VCaP (cell line): Measurements from ENCODE around the gene PEAK1.

Source experiments
- H3K27ac ChIP-seq: fragments of 450-650 bp; 2 replicates; pipeline ENCODE4 v1.5.1; 2017
- TF ChIP-seq, protein P1 (sequence below): fragments of 450-650 bp; conservative IDR thresholded peaks from 2 replicates; pipeline ENCODE4 v1.5.1; 2017; ENCODE audit warnings: mild to moderate bottlenecking, moderate library complexity

The PEAK1 gene

DNA sequence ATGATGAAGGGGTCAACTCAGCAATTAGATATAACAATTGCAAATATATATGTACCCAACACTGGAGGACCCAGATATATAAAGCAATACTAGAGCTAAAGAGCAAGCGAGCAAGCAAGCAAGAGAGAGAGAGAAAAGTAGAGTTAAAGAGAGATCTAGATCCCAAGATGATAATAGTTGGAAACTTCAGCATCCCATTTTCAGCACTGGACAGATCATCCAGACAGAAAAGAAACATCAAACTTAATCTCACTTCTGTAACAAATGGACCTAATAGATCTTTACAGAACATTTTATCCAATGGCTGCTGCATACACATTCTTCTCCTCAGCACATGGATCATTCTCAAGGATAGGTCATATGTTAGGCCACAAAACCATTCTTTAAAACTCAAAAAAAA is 23.2 kb downstream of the PEAK1 start:
- TF ChIP-seq, protein P1, sequence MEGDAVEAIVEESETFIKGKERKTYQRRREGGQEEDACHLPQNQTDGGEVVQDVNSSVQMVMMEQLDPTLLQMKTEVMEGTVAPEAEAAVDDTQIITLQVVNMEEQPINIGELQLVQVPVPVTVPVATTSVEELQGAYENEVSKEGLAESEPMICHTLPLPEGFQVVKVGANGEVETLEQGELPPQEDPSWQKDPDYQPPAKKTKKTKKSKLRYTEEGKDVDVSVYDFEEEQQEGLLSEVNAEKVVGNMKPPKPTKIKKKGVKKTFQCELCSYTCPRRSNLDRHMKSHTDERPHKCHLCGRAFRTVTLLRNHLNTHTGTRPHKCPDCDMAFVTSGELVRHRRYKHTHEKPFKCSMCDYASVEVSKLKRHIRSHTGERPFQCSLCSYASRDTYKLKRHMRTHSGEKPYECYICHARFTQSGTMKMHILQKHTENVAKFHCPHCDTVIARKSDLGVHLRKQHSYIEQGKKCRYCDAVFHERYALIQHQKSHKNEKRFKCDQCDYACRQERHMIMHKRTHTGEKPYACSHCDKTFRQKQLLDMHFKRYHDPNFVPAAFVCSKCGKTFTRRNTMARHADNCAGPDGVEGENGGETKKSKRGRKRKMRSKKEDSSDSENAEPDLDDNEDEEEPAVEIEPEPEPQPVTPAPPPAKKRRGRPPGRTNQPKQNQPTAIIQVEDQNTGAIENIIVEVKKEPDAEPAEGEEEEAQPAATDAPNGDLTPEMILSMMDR: no peak
- H3K27ac ChIP-seq: no peak overlapping the region

DNA sequence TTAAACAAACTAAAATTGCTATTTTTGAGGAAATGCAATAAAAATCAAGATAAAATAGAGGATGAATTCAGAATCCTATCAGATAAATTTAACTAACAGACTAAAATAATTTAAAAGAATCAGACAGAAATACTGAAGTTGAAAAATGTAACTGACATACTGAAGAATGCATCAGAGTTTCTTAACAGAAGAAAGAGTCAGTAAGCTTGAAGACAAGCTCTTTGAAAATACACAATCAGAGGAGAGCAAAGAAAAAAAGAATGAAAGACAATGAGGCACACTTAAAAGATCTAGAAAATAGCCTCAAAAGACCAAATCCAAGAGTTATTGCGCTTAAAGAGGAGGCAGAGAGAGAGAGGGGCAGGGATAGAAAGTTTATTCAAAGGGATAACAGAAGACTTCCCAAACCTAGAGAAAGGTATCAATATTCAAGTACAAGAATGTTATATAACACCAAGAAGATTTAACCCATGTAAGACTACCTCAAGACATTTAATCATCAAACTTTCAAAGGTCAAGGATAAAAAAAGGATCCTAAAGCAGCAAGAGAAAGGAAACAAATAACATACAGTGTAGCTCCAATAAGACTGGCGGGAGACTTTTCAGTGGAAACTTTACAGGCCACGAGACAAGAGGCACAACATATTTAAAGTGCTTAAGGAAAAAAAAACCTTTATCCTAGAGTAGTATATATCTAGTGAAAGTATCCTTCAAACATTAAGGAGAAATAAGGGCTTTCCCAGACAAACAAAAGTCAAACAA is 24.7 kb downstream of the PEAK1 start:
- TF ChIP-seq, protein P1: no peak
- H3K27ac ChIP-seq: no peak overlapping the region

DNA sequence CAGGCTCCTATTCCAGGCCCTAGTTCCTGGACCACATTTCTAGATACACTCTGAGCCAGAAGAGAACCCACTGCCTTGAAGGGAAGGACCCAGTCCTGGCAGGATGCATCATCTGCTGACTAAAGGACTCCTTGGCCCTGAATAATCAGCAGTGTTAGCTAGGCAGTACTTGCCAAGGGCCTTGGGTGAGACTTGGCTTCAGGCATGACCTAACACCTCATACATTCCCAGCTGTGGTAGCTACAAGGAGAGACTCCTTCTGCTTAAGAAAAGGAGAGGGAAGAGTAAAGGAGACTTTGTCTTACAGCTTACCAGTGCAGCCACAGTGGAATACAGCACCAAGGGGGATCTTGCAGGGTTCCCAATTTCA is 26.4 kb downstream of the PEAK1 start:
- H3K27ac ChIP-seq: no peak overlapping the region
- TF ChIP-seq, protein P1: no peak

DNA sequence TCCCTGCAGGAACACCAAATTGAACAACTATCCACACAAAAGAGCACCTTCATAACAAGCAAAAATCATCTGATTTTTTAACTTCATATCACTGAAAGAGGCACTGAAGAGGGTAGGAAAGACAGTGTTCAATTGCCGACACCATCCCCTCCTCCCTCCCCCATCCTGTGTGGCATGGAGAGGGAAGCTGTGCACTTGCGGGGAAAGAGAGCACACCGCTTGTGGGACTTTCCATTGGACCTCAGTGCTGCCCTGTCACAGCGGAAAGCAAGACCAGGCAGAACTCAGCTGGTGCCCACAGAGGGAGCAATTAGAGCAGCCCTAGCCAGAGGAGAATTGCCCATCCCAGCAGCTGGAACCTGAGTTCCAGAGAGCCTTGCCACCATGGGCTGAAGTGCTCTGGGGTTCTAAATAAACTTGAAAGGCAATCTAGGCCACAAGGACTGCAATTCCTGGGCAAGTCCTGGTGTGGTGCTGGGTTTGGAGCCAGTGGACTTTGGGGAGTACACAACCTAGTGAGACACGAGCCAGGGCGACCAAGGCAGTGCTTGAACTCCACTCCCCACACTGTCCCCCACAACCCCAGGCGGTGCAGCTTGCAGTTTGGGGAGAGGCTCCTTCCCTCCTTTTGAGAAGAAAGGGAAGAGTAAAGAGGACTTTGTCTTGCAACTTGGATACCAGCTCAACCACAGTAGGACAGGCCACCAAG is 27.0 kb downstream of the PEAK1 start:
- H3K27ac ChIP-seq: no peak overlapping the region
- TF ChIP-seq, protein P1: no peak

DNA sequence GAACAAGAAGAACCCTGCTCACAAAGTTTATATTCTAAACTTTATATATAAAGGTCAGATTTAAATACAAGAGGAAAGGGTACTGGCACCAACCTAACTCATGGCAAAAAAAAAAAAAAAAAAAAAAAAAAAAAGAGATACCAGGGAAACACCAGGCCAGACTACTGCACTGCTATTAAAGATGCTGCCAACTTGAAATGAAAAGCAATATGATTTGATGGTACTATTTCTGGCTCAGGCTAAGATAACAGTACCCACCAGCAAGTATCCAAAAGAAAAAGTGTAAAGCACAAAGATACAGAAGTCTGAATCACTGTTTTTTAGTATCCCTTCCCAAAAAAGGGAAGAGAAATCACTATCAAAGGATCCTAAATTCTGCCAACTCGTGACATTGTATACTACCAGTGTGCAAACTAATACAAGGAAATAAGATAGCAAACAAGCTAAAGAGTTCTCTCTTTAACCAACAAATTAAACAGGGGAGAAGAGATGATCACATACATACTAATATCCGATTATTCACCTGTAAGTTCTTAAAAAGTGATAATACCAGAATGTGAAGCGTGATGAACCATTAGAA is 28.4 kb downstream of the PEAK1 start:
- TF ChIP-seq, protein P1: no peak
- H3K27ac ChIP-seq: no peak overlapping the region

DNA sequence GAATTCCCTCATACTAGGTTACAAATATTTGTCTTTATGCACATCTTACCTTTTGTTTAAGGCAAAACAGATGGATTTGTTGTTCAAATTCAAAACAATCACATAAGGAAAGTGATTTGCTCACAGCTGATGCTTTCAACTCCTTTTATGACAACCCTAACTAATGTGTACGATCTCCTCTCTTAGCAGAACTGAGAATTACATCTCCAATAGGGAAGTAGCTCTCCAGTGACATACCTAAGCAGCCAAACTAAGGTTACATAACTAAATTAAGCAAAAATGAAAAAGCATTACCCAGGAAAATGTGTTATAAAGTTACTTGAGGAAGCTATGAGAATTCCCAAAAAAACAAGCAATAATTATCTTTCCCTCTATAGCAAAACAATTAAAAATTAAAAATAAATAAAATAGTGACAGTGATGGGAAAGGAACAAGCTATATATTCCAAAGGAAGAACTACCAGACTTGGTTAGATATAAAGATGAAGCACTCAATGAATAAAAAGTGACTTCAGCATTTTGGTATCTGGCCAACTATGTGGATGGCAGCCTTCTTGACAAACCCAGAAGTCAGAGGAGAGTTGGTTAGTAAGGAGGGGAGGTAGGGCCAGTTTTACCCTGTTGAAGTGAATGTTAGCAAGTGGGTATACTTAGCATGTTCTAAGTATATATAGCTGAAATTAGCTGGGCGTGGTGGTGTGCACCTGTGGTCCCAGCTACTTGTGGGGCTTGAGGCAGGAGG is 32.4 kb downstream of the PEAK1 start:
- TF ChIP-seq, protein P1: no peak
- H3K27ac ChIP-seq: no peak overlapping the region

DNA sequence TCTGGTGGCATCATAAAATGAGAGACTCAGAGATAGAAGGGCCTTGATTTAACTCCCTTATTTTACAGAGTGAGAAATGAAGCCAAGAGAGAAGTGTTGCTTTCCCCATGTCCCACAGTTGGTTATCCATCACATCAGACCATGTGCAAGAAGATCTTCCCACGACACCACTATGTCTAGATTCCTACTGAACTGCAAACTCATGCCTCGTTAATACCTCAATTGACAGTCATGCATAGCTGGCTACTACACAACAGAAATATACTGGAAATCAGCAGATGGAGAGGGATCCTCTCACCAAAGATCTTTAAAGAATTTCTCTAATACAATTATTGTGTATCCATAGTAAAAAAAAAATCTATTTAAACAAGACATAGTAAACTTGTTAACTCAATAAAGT is 33.3 kb downstream of the PEAK1 start:
- TF ChIP-seq, protein P1: no peak
- no peak overlapping the region for H3K27ac ChIP-seq
